ENCODE results near the gene TNFRSF1B. TPM values are rescaled to one million over a fixed set of nuclear protein-coding genes. Genes with fewer than 3 reads are reported as not detected.

Gene TNFRSF1B
- total RNA-seq, 1 donor: 7.3 TPM

GRCh38 chr1:12146343-12147112 lies 20.3 kb upstream of the TNFRSF1B start:
- no peak for TF ChIP-seq CTCF (IDR thresholded peaks at IDR 0.05; ENCODE audit: insufficient read depth, low read length)
- DNase-seq (ENCODE audit: low read depth): no peak

GRCh38 chr1:12147201-12147701 lies 19.5 kb upstream of the TNFRSF1B start:
- TF ChIP-seq CTCF (IDR thresholded peaks at IDR 0.05; ENCODE audit: insufficient read depth, low read length): no peak
- no peak for DNase-seq (ENCODE audit: low read depth)
- no peak overlapping the region for H3K4me3 ChIP-seq (ENCODE audit: low read depth, low read length)

More at GRCh38 chr1:12146343-12147112, 20.3 kb upstream of the TNFRSF1B start:
- no peak overlapping the region for H3K4me3 ChIP-seq (ENCODE audit: low read depth, low read length)

DNA sequence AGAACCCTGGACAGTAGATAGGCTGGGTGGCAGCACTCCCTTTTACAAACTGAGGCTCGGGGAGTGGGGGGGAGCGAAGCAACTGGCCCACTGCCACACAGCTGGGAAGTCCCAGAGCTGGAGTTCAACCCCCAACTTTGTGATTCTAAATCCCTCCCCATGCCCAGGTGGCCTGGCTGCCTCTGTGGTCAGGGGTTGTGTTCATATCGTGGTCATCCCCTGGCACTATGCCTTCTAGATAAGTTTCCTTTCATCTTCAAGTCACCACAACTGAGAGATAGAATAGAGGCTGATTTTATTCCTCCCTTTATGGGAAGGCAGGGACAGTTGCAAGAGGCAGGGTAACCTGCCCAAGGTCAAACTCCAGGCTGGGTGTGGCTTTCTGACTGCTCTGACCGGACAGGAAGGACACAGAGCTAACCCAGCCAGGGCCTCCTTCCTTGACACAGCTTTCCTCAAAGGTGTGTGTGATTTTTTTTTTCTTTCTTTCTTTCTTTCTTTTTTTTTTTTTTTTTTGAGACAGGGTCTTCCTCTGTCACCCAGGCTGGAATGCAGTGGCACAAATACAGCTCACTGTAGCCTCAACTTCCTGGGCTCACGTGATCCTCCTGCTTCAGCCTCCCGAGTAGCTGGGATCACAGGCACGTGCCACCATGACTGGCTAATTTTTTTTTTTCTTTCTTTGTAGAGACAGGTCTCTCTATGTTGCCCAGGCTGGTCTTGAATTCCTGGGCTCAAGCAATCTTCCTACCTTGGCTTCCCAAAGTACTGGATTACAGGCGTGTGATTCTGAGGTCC lies 18.4 kb upstream of the TNFRSF1B start:
- no peak for TF ChIP-seq CTCF (IDR thresholded peaks at IDR 0.05; ENCODE audit: insufficient read depth, low read length)
- H3K4me3 ChIP-seq (ENCODE audit: low read depth, low read length): no peak overlapping the region
- DNase-seq (ENCODE audit: low read depth): peak; percentile 32

DNA sequence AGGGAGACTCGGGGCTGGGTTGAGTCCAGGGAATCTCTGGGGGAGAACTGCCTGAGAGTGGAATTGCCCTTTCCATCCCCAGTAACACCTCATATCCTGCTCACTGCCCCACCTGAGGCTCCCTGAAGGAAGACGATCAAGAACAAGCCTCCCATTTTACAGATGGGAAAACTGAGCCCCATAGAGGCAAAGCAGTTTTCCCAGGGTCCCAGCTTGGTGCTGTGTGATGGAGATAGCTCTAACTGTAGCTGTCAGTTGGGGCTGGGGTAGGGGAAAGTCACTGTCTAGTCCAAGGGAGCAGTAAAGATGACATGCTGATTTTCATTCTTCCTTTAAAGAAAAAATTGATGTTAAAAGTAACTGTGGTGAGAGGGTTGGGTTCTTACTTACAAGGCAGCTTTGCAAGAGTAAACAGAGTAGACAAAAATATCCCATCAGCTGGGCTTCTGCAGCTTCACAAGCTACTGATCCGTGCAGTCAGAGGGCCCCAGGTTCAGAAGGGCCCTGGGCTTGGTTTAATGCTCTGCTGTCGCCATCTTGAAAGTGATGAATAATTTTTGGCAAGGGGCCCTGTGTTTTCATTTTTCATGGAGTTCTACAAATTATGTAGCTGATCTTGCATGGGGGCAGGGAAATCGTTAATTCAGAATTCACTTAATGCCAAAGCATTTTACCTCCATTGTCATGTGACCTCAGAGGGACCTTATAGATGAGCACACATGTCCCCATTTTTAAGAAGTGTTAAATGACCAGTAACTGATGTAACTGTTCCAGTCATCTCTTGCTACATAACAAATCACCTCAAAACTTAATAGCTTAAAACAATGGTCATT lies 17.6 kb upstream of the TNFRSF1B start:
- no peak overlapping the region for H3K4me3 ChIP-seq (ENCODE audit: low read depth, low read length)
- no peak for TF ChIP-seq CTCF (IDR thresholded peaks at IDR 0.05; ENCODE audit: insufficient read depth, low read length)
- no peak for DNase-seq (ENCODE audit: low read depth)

GRCh38 chr1:12149791-12150175 lies 17.0 kb upstream of the TNFRSF1B start:
- DNase-seq (ENCODE audit: low read depth): no peak
- TF ChIP-seq CTCF (IDR thresholded peaks at IDR 0.05; ENCODE audit: insufficient read depth, low read length): no peak
- H3K4me3 ChIP-seq (ENCODE audit: low read depth, low read length): no peak overlapping the region

DNA sequence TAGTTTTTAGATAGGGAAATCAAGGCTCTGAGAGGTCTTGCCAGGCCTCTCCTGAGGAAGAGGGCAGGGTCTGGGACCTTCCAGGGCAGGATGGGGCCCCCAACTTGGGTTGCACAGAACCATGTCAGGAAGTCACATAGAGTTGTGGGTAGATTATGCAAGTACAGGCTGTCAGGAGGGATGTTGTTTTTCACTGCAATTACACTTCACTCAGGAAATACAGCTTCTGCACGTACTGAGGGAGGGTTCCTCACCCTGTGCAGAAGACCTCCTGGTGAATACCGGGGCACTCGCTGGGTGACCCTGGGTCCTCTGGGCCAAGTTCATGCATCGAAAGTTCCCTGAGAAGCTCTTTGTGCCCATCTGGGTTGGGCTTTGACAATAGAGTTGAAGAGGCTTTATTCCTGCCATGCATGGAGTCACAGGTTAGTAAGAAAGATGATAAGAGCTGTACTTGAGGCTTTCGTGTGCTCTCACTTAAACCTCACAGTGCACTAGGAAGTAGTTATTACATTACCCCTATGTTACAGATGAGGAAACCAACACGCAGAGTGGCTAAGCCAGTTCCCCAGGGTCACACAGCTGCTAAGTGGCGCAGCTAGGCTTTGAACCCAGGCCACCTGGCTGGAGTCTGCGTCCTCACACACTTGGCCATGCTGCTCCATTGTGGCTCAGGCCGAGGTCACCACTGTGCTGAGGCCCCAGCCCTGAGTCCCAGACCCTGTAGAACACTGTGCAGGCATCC lies 16.2 kb upstream of the TNFRSF1B start:
- no peak for TF ChIP-seq CTCF (IDR thresholded peaks at IDR 0.05; ENCODE audit: insufficient read depth, low read length)
- H3K4me3 ChIP-seq (ENCODE audit: low read depth, low read length): no peak overlapping the region
- no peak for DNase-seq (ENCODE audit: low read depth)

Measured in fibroblast of the aortic adventitia (primary cell).